ENCODE data around the gene ANKFY1. TPM values are rescaled to one million over a fixed set of nuclear protein-coding genes. Genes with fewer than 3 reads are reported as not detected.

The ANKFY1 gene
- total RNA-seq, 1 experiment from 2014 or later: 46.8 TPM

- H3K27ac Mint-ChIP-seq: no peak overlapping the region
Measured at GRCh38 chr17:4241535-4241934, 22.2 kb downstream of the ANKFY1 start.

GRCh38 chr17:4236456-4236855 lies 27.3 kb downstream of the ANKFY1 start:
- TF ChIP-seq HMGXB4 (CRISPR knock-in tag; IDR thresholded peaks at IDR 0.05): no peak
- TF ChIP-seq OVOL2 (CRISPR knock-in tag; IDR thresholded peaks at IDR 0.05; ENCODE audit: borderline replicate concordance): no peak
- TF ChIP-seq TP53 (CRISPR knock-in tag; IDR thresholded peaks at IDR 0.05): no peak
- no peak for TF ChIP-seq PREB (CRISPR knock-in tag; IDR thresholded peaks at IDR 0.05; ENCODE audit: borderline replicate concordance)
- TF ChIP-seq SP1 (CRISPR knock-in tag; conservative IDR thresholded peaks at IDR 0.05): no peak
- no peak for TF ChIP-seq ZNF671 (CRISPR knock-in tag; IDR thresholded peaks at IDR 0.05)
- no peak for TF ChIP-seq NR2C2 (CRISPR knock-in tag; IDR thresholded peaks at IDR 0.05)
- TF ChIP-seq ZNF138 (CRISPR knock-in tag; conservative IDR thresholded peaks at IDR 0.05): no peak
- no peak for TF ChIP-seq PRDM15 (CRISPR knock-in tag; IDR thresholded peaks at IDR 0.05)
- no peak for TF ChIP-seq RORB (CRISPR knock-in tag; IDR thresholded peaks at IDR 0.05)
- TF ChIP-seq GABPB1 (CRISPR knock-in tag; IDR thresholded peaks at IDR 0.05): no peak
- TF ChIP-seq CTCF (IDR thresholded peaks at IDR 0.05): no peak
- ATAC-seq (no peak), DNase-seq (ENCODE audit: low spot score) (no peak)
- Mint-ChIP-seq H3K9me3 (no peaks in the 10 kb centered on the region), H3K4me1 (no peaks in the 10 kb centered on the region), H3K4me3 (no peak overlapping the region), H3K36me3 (peaks cover 33% of the 10 kb centered on the region), H3K27ac (no peak overlapping the region), H3K27me3 (ENCODE audit: low read depth) (no peaks in the 10 kb centered on the region)
- POLR2A ChIA-PET: no interaction called here
- CTCF ChIA-PET: no interaction called here

More at GRCh38 chr17:4241535-4241934, 22.2 kb downstream of the ANKFY1 start:
- no peak for TF ChIP-seq ZNF425 (CRISPR knock-in tag; conservative IDR thresholded peaks at IDR 0.05)
- TF ChIP-seq IRF2 (CRISPR knock-in tag; IDR thresholded peaks at IDR 0.05; ENCODE audit: borderline replicate concordance, low read depth): no peak
- H3K27me3 Mint-ChIP-seq (ENCODE audit: low read depth): no peaks in the 10 kb centered on the region
- POLR2A ChIA-PET: no interaction called here
- DNase-seq (ENCODE audit: low spot score) (no peak), ATAC-seq (no peak)
- H3K9me3 Mint-ChIP-seq: no peaks in the 10 kb centered on the region
- no peak overlapping the region for H3K4me3 Mint-ChIP-seq
- H3K4me1 Mint-ChIP-seq: peaks cover 2% of the 10 kb centered on the region; the same call in 1 of the 2 replicates
- CTCF ChIA-PET: no interaction called here
- H3K36me3 Mint-ChIP-seq: peaks cover 24% of the 10 kb centered on the region
